HFFc6 (cell line): Measurements from ENCODE around the gene TARS3. TPM values are rescaled to one million over a fixed set of nuclear protein-coding genes. Genes with fewer than 3 reads are reported as not detected.

ENCODE experiments used
- DNase-seq: peaks from one replicate; pipeline ENCODE4 v3.0.0-alpha.2; 2018
- H3K27ac Mint-ChIP-seq: 2 replicates; pipeline ENCODE4 v1.8.0; 2020; ENCODE audit warnings: mild to moderate bottlenecking, mixed read lengths
- H3K27me3 Mint-ChIP-seq: 2 replicates; pipeline ENCODE4 v1.8.0; 2021; ENCODE audit warnings: mild to moderate bottlenecking, moderate library complexity, mixed read lengths; ENCODE audit not compliant: insufficient read depth
- H3K36me3 Mint-ChIP-seq: 2 replicates; pipeline ENCODE4 v1.8.0; 2021; ENCODE audit warnings: low read depth, mixed read lengths
- H3K4me1 Mint-ChIP-seq: 2 replicates; pipeline ENCODE4 v1.8.0; 2020; ENCODE audit warnings: low read depth, mixed read lengths
- H3K4me3 Mint-ChIP-seq: 2 replicates; pipeline ENCODE4 v1.8.0; 2020; ENCODE audit warnings: mild to moderate bottlenecking, moderate library complexity, mixed read lengths
- H3K9me3 Mint-ChIP-seq: 2 replicates; pipeline ENCODE4 v1.8.0; 2020; ENCODE audit warnings: mild to moderate bottlenecking, mixed read lengths
- total RNA-seq, 6 experiments: library from RNA; stranded (reverse); fragmentation: NEBNext Ultra II Directional; extraction: Animal tissue kit (Norgen Biotek cat#: 25700); gene quantifications; 2 replicates in 1 of 6; 3 replicates in 5 of 6; pipeline ENCODE4 v1.2.3, GENCODE V29; 2021
- TF ChIP-seq, protein P1 (sequence below): fragments of 200-600 bp; sonication (generic); IDR thresholded peaks from 2 replicates; pipeline ENCODE4 v1.5.0; 2021; ENCODE audit warnings: antibody characterized with exemption, mild to moderate bottlenecking

The TARS3 gene
- total RNA-seq, 6 experiments from 2014 or later = 6.7 to 9.1 (median 7.8) TPM

GRCh38 chr15:101692801-101693598 is 31.3 kb downstream of the TARS3 start:
- H3K4me1 Mint-ChIP-seq = peaks cover 17% of the 10 kb centered on the region
- TF ChIP-seq, protein P1, sequence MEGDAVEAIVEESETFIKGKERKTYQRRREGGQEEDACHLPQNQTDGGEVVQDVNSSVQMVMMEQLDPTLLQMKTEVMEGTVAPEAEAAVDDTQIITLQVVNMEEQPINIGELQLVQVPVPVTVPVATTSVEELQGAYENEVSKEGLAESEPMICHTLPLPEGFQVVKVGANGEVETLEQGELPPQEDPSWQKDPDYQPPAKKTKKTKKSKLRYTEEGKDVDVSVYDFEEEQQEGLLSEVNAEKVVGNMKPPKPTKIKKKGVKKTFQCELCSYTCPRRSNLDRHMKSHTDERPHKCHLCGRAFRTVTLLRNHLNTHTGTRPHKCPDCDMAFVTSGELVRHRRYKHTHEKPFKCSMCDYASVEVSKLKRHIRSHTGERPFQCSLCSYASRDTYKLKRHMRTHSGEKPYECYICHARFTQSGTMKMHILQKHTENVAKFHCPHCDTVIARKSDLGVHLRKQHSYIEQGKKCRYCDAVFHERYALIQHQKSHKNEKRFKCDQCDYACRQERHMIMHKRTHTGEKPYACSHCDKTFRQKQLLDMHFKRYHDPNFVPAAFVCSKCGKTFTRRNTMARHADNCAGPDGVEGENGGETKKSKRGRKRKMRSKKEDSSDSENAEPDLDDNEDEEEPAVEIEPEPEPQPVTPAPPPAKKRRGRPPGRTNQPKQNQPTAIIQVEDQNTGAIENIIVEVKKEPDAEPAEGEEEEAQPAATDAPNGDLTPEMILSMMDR = no peak
- no peak overlapping the region for H3K4me3 Mint-ChIP-seq
- H3K27ac Mint-ChIP-seq = no peak overlapping the region
- no peak for DNase-seq
- H3K9me3 Mint-ChIP-seq = no peaks in the 10 kb centered on the region
- peaks cover 37% of the 10 kb centered on the region for H3K36me3 Mint-ChIP-seq
- H3K27me3 Mint-ChIP-seq = no peaks in the 10 kb centered on the region

DNA sequence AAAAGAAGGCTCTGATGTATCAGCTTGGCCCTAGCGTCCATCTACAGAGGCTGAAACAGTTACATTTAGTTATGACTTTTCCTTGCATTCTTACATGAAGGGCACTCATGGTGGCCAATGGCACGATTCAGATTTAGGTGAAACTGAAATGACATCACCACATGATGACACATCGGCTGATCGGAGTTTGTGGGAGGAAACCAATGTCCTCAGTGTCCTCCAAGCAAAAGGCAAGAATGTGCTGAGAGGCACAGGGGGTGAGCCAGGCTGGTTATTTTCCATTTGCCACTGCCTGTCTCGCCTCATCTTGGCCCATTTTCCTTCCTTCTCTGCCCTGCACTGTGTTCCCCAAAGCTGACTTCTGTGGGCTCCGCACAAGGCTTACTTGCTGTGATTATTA is 34.4 kb downstream of the TARS3 start:
- Mint-ChIP-seq H3K4me1 (peaks cover 26% of the 10 kb centered on the region), H3K9me3 (no peaks in the 10 kb centered on the region), H3K27ac (no peak overlapping the region), H3K36me3 (peaks cover 15% of the 10 kb centered on the region), H3K4me3 (no peak overlapping the region), H3K27me3 (no peaks in the 10 kb centered on the region)
- DNase-seq = peak; percentile 28
- TF ChIP-seq, protein P1 = no peak

DNA sequence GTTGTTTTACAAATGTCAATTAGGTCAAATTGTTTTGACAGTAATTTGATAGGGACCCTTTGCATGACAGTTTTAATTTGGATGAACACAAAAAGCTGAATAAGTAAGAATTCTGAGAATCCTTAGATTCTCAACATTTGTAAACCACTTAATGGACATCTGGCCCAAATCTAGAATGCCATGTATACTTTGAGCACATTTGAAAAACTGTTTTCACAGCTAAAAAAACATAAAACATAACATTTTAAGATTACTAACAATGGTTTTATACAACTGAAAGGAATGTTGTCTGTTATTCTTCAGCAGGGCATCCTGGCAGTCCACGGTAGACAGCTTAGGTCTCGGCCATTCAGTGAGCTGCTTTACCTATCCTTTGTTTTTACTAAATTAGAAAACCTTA is 37.6 kb downstream of the TARS3 start:
- Mint-ChIP-seq H3K9me3 (no peaks in the 10 kb centered on the region), H3K27ac (no peak overlapping the region), H3K4me1 (peaks cover 54% of the 10 kb centered on the region), H3K36me3 (peaks cover 19% of the 10 kb centered on the region), H3K27me3 (no peaks in the 10 kb centered on the region), H3K4me3 (no peak overlapping the region)
- TF ChIP-seq, protein P1 = no peak
- no peak for DNase-seq

- TF ChIP-seq, protein P1 = no peak
- H3K27me3 Mint-ChIP-seq = no peaks in the 10 kb centered on the region
- DNase-seq = no peak
- H3K36me3 Mint-ChIP-seq = peaks cover 25% of the 10 kb centered on the region
- H3K4me3 Mint-ChIP-seq = no peak overlapping the region
- H3K4me1 Mint-ChIP-seq = peaks cover 47% of the 10 kb centered on the region
- peak overlapping the region; percentile 62; the same call in 1 of the 2 replicates for H3K27ac Mint-ChIP-seq
- H3K9me3 Mint-ChIP-seq = no peaks in the 10 kb centered on the region
These were observed 39.4 kb downstream of the TARS3 start for GRCh38 chr15:101684877-101685276.

GRCh38 chr15:101684384-101684783 is 39.9 kb downstream of the TARS3 start:
- TF ChIP-seq, protein P1 = no peak
- peak; percentile 94 for DNase-seq
- Mint-ChIP-seq H3K9me3 (no peaks in the 10 kb centered on the region), H3K36me3 (peaks cover 26% of the 10 kb centered on the region), H3K4me1 (peaks cover 47% of the 10 kb centered on the region), H3K27ac (peak overlapping the region; percentile 62), H3K4me3 (no peak overlapping the region), H3K27me3 (peaks cover under 1% of the 10 kb centered on the region; the same call in 1 of the 2 replicates)
